ENCODE data around the gene PAX3.

- TF ChIP-seq CTCF (IDR thresholded peaks at IDR 0.05) (no peak), POLR2A (IDR thresholded peaks at IDR 0.05) (no peak)
Measured at GRCh38 chr2:222232372-222232771, 66.4 kb downstream of the PAX3 start.

All from Peyer's patch (tissue), 4 donors.